K562 (cell line): ENCODE data around the gene TMEM108. TPM values are rescaled to one million over a fixed set of nuclear protein-coding genes. Genes with fewer than 3 reads are reported as not detected.

Experiments
- ATAC-seq: fragments of 200-7000 bp; cut with Tn5 transposase; 3 replicates; pipeline ENCODE4 v1.9.1; 2020; ENCODE audit warnings: moderate library complexity
- BruUV-seq: library from RNA; stranded (reverse); fragments of 400-500 nt; replicated peaks from 2 replicates; lab custom pipeline; 2021; lab: Mats Ljungman, UMichigan
- CTCF ChIA-PET: fragments of 300-600 bp; formaldehyde crosslinking; extraction: SDS; loops from one replicate; lab custom pipeline; 2021; ENCODE audit warnings: low intra/inter-chr PET ratio; lab: Yijun Ruan, JAX
- POLR2A ChIA-PET: fragments of 300-600, 350-650 bp; sonication (Branson Sonifier 250); formaldehyde crosslinking; extraction: SDS; loops from one replicate; lab custom pipeline; 2021; ENCODE audit warnings: antibody characterized with exemption, inconsistent platforms; lab: Yijun Ruan, JAX
- DNase-seq, 4 experiments: peaks; one replicate each; pipeline versions ENCODE4 v3.0.0 to v3.0.0-alpha.2; 2011 to 2018; ENCODE audit warnings: low spot score in 3 of 4, mixed read lengths in 3 of 4; ENCODE audit errors: extremely low read depth in 1 of 4
- FAIRE-seq: peaks from 2 replicates; lab custom pipeline; 2011; peaks lifted over from hg19 to GRCh38; lab: Jason Lieb, UNC
- H2AFZ ChIP-seq: 2 replicates; pipeline ENCODE4 v1.6.0; 2011; ENCODE audit warnings: low read depth, low read length, control low read depth, inconsistent platforms
- H3K27ac ChIP-seq: fragments of 200-600 bp; 3 replicates; pipeline ENCODE4 v1.8.0; 2011; ENCODE audit warnings: low read depth, mild to moderate bottlenecking, control low read depth, inconsistent platforms, low read length, moderate library complexity, mixed read lengths; ENCODE audit errors: extremely low read depth
- H3K27me3 ChIP-seq, 2 experiments: fragments of 300-600 bp in 1 of 2; 2 replicates in 1 of 2; 3 replicates in 1 of 2; pipeline versions ENCODE4 v1.6.0 to v1.8.0; 2011; ENCODE audit warnings: inconsistent platforms in 2 of 2, low read length in 2 of 2, mild to moderate bottlenecking in 1 of 2, mixed read lengths in 1 of 2, moderate library complexity in 1 of 2; ENCODE audit not compliant: control insufficient read depth in 2 of 2, insufficient read depth in 2 of 2
- H3K36me3 ChIP-seq: fragments of 300-600 bp; 3 replicates; pipeline ENCODE4 v1.8.0; 2011; ENCODE audit warnings: mild to moderate bottlenecking, low read length, inconsistent platforms; ENCODE audit not compliant: control insufficient read depth, insufficient read depth
- H3K4me1 ChIP-seq, 2 experiments: fragments of 200-600 bp in 1 of 2; replicated peaks in 1 of 2; 2 replicates in 1 of 2; 3 replicates in 1 of 2; pipeline versions ENCODE4 v1.5.1 to v1.8.0; 2011; ENCODE audit warnings: inconsistent platforms in 2 of 2, low read length in 2 of 2, mild to moderate bottlenecking in 1 of 2, mixed read lengths in 1 of 2, moderate library complexity in 1 of 2; ENCODE audit not compliant: control insufficient read depth in 2 of 2, insufficient read depth in 2 of 2
- H3K4me2 ChIP-seq: 2 replicates; pipeline ENCODE4 v1.6.1; 2011; ENCODE audit warnings: low read length, control low read depth, inconsistent platforms, mixed read lengths; ENCODE audit not compliant: insufficient read depth
- H3K4me3 ChIP-seq: fragments of 200-600 bp; sonication (generic), shearing (Covaris generic); 2 replicates; pipeline ENCODE4 v1.5.1; 2016; ENCODE audit warnings: control low read depth, inconsistent platforms
- H3K79me2 ChIP-seq: fragments of 200-600 bp; 3 replicates; pipeline ENCODE4 v1.8.0; 2011; ENCODE audit warnings: low read length, inconsistent platforms; ENCODE audit not compliant: control insufficient read depth, insufficient read depth
- H3K9ac ChIP-seq, 2 experiments: 2 replicates each; pipeline versions ENCODE4 v1.6.0 to v1.6.1; 2011; ENCODE audit warnings: low read depth in 2 of 2, low read length in 2 of 2, control low read depth in 1 of 2, inconsistent platforms in 1 of 2, mild to moderate bottlenecking in 1 of 2, mixed read lengths in 1 of 2; ENCODE audit not compliant: insufficient read depth in 1 of 2
- H3K9me1 ChIP-seq: one replicate; pipeline ENCODE4 v1.6.0; 2011; ENCODE audit warnings: inconsistent platforms, mild to moderate bottlenecking, low read length, moderate library complexity; ENCODE audit not compliant: control insufficient read depth, insufficient read depth
- H3K9me3 ChIP-seq: replicated peaks from 2 replicates; pipeline ENCODE4 v1.5.1; 2011; ENCODE audit warnings: low read depth, low read length, inconsistent platforms; ENCODE audit not compliant: control insufficient read depth, insufficient read depth
- H4K20me1 ChIP-seq: replicated peaks from 2 replicates; pipeline ENCODE4 v1.6.1; 2011; ENCODE audit warnings: low read length, inconsistent platforms, mixed read lengths; ENCODE audit not compliant: control insufficient read depth, insufficient read depth
- BCOR ChIP-seq: fragments of 450-650 bp; IDR thresholded peaks from 2 replicates; pipeline ENCODE4 v1.6.1; 2016
- CREB3L1 ChIP-seq: fragments of 450-650 bp; IDR thresholded peaks from 2 replicates; pipeline ENCODE4 v1.6.1; 2014; ENCODE audit warnings: low read depth, mild to moderate bottlenecking, moderate library complexity, borderline replicate concordance
- HES1 ChIP-seq: fragments of 450-650 bp; IDR thresholded peaks from 2 replicates; pipeline ENCODE4 v1.6.1; 2016; ENCODE audit warnings: low read depth, mild to moderate bottlenecking, moderate library complexity
- L3MBTL2 ChIP-seq: fragments of 450-650 bp; IDR thresholded peaks from 2 replicates; pipeline ENCODE4 v1.6.1; 2016; ENCODE audit warnings: mild to moderate bottlenecking, moderate library complexity
- SLC30A9 ChIP-seq: fragments of 250-450 bp; sonication (Bioruptor Pico); IDR thresholded peaks from 2 replicates; pipeline ENCODE4 v1.8.0; 2022; ENCODE audit warnings: mild to moderate bottlenecking, moderate library complexity
- USF2 ChIP-seq: sonication (generic); formaldehyde crosslinking; IDR thresholded peaks from 2 replicates; pipeline ENCODE4 v1.5.0; 2020; ENCODE audit warnings: missing genetic modification reagents
- ZNF583 ChIP-seq: fragments of 250-450 bp; sonication (Bioruptor Pico); IDR thresholded peaks from 2 replicates; pipeline ENCODE4 v1.4.0; 2020
- ZNF707 ChIP-seq: fragments of 250-450 bp; sonication (Bioruptor Pico); conservative IDR thresholded peaks from 2 replicates; pipeline ENCODE4 v1.8.0; 2022; ENCODE audit warnings: inconsistent platforms, mild to moderate bottlenecking, moderate library complexity
- ZSCAN29 ChIP-seq: fragments of 450-650 bp; IDR thresholded peaks from 2 replicates; pipeline ENCODE4 v1.6.1; 2017
- ZSCAN32 ChIP-seq: fragments of 450-650 bp; formaldehyde crosslinking; IDR thresholded peaks from 2 replicates; pipeline ENCODE4 v1.4.0; 2020; ENCODE audit warnings: mild to moderate bottlenecking, moderate library complexity
- WGBS: fragments of 100-300 bp; shearing (Covaris generic); methylation state at CpG from one replicate; pipeline ENCODE4 v1.1.6; 2016; ENCODE audit warnings: low coverage, mixed read lengths; ENCODE audit not compliant: insufficient coverage; ENCODE audit errors: missing lambda C conversion rate; 5-methylcytosine and 5-hydroxymethylcytosine counted together
- in situ Hi-C: fragments of 300-500 bp; cut with MboI; formaldehyde crosslinking; loops from 4 replicates; pipeline ENCODE4 v1.15.0; 2018; ENCODE audit warnings: inconsistent platforms, mixed read lengths
- intact Hi-C: fragments of 100-400 bp; cut with micrococcal nuclease; formaldehyde crosslinking; loops from 2 replicates; pipeline ENCODE4 v1.14.2; 2022
- polyA plus RNA-seq, 8 experiments: library from polyadenylated mRNA; depleted of rRNA in 4 of 8; stranded (reverse) in 5 of 8; unstranded in 3 of 8; fragments of >200 nt; fragmentation: Nextera tagmentation in 2 of 8; fragmentation: Illumina TruSeq in 1 of 8; extraction: Ambion mirVana in 2 of 8; extraction: Trizol in 1 of 8; gene quantifications; 2 replicates each; pipeline versions ENCODE4 v1.2.1 to v1.2.3, GENCODE V29; 2011 to 2014; ENCODE audit warnings: inconsistent platforms in 1 of 8, missing spikeins in 1 of 8
- total RNA-seq, 7 experiments: library from RNA; depleted of rRNA in 6 of 7; stranded (reverse); fragments of >200 nt in 6 of 7; fragmentation: Illumina TruSeq in 2 of 7; extraction: Trizol in 2 of 7; gene quantifications; 2 replicates each; pipeline versions ENCODE4 v1.2.1 to v1.2.3, GENCODE V29; 2011 to 2021; ENCODE audit warnings: low replicate concordance in 1 of 7

Gene TMEM108
- total and polyA plus RNA-seq, 9 of the 15 experiments (the other 6 are each of a cell fraction or from before 2014, with no cell fraction given), result 0.65 to 11.1 (median 3.4) TPM

GRCh38 chr3:133282236-133282635 is 244.0 kb downstream of the TMEM108 start:
- Histone ChIP-seq H3K36me3 (no peaks in the 10 kb centered on the region), H4K20me1 (no peaks in the 10 kb centered on the region), H3K9ac (no peak overlapping the region), H3K79me2 (no peaks in the 10 kb centered on the region), H3K4me3 (no peak overlapping the region), H3K4me2 (no peak overlapping the region), H3K4me1 (no peaks in the 10 kb centered on the region), H2AFZ (no peak overlapping the region), H3K9me3 (no peaks in the 10 kb centered on the region), H3K9me1 (no peaks in the 10 kb centered on the region), H3K27me3 (no peaks in the 10 kb centered on the region), H3K27ac (no peak overlapping the region)
- ChIA-PET POLR2A (interaction anchor here (0.6 kb wide), 1 partner anchor 83 kb away, joined by 3 read pairs; no protein-coding TSS in a partner anchor), CTCF (no interaction called here)
- intact Hi-C loops (no loop called here), in situ Hi-C loops (no loop called here)
- TF ChIP-seq USF2 (CRISPR knock-in tag), result no peak
- TF ChIP-seq L3MBTL2, result no peak
- TF ChIP-seq ZSCAN29, result no peak
- no peak for TF ChIP-seq ZSCAN32 (CRISPR knock-in tag)
- TF ChIP-seq ZNF707, result no peak
- TF ChIP-seq BCOR, result no peak
- TF ChIP-seq CREB3L1, result no peak
- TF ChIP-seq SLC30A9 (CRISPR knock-in tag), result no peak
- no peak for TF ChIP-seq ZNF583 (CRISPR knock-in tag)
- TF ChIP-seq HES1, result no peak
- ATAC-seq, result no peak
- BruUV-seq, result no TSS peak
- DNase-seq, result no peak
- no peak for FAIRE-seq
- 61% methylated on average over 4 of the region's 4 CpGs for WGBS
